Uterus (tissue), 4 donors: ENCODE measurements around the gene GSX1. TPM values are rescaled to one million over a fixed set of nuclear protein-coding genes. Genes with fewer than 3 reads are reported as not detected.

ENCODE experiments used
- DNase-seq, 2 donors: peaks; one replicate each; pipeline ENCODE4 v3.0.0-alpha.2; 2019 to 2020
- H3K27ac ChIP-seq, 2 donors: fragments of 200-600 bp; sonication (generic); 1 replicate in 1 of 2; 2 replicates in 1 of 2; pipeline ENCODE4 v1.5.1; 2016 to 2018
- H3K27me3 ChIP-seq, 2 donors: fragments of 200-600 bp; sonication (generic); one replicate each; pipeline ENCODE4 v1.5.1; 2018 to 2019; ENCODE audit warnings: control low read depth in 1 of 2
- H3K36me3 ChIP-seq, 2 donors: fragments of 200-600 bp; sonication (generic); one replicate each; pipeline ENCODE4 v1.5.1; 2019; ENCODE audit warnings: control low read depth in 1 of 2
- H3K4me1 ChIP-seq, 2 donors: fragments of 200-600 bp; sonication (generic); one replicate each; pipeline ENCODE4 v1.5.1; 2018 to 2019; ENCODE audit warnings: control low read depth in 1 of 2
- H3K4me3 ChIP-seq, 2 donors: fragments of 200-600 bp; sonication (generic); 1 replicate in 1 of 2; 2 replicates in 1 of 2; pipeline ENCODE4 v1.5.1; 2018 to 2019; ENCODE audit warnings: mild to moderate bottlenecking in 1 of 2
- H3K9me3 ChIP-seq, 2 donors: fragments of 200-600 bp; sonication (generic); one replicate each; pipeline ENCODE4 v1.5.1; 2019; ENCODE audit warnings: control low read depth in 1 of 2
- CTCF ChIP-seq, 4 experiments: fragments of 200-600 bp in 2 of 4; fragments of 450-650 bp in 2 of 4; sonication (generic) in 2 of 4; IDR thresholded peaks; one replicate each; pipeline ENCODE4 v1.5.1; 2016 to 2019; ENCODE audit warnings: antibody characterized with exemption in 4 of 4, mild to moderate bottlenecking in 2 of 4, moderate library complexity in 1 of 4
- POLR2A ChIP-seq, 2 donors: fragments of 450-650 bp; IDR thresholded peaks; one replicate each; pipeline ENCODE4 v1.6.1; 2016; ENCODE audit warnings: antibody characterized with exemption in 2 of 2, mild to moderate bottlenecking in 1 of 2, moderate library complexity in 1 of 2
- intact Hi-C: fragments of 100-400 bp; cut with DNase I; formaldehyde crosslinking; loops from one replicate; pipeline ENCODE4 v1.15.1; 2023; ENCODE audit warnings: low total_unique reads
- total RNA-seq, 4 donors: library from RNA; depleted of rRNA in 3 of 4; stranded (reverse); fragments of >200 nt in 3 of 4; gene quantifications; one replicate each; pipeline versions ENCODE4 v1.1.0 to v1.2.4, GENCODE V29; 2014 to 2023
- donor health status: DM: yes; HTN: yes; CAD: no.

The GSX1 gene
- total RNA-seq, 4 donors from 2014 or later = not detected

- intact Hi-C loops = no loop called here
- TF ChIP-seq CTCF (IDR thresholded peaks at IDR 0.05) = no peak
- no peak for TF ChIP-seq POLR2A (IDR thresholded peaks at IDR 0.05)
- Histone ChIP-seq H3K36me3 (no peaks in the 10 kb centered on the region), H3K27me3 (peaks cover 15 to 85% of the 10 kb centered on the region in 2 donors), H3K27ac (no peak overlapping the region), H3K4me3 (no peak overlapping the region), H3K4me1 (peaks cover 0 to 4% of the 10 kb centered on the region in 2 donors), H3K9me3 (no peaks in the 10 kb centered on the region)
- DNase-seq = no peak
These were observed 1.5 kb downstream of the GSX1 start for GRCh38 chr13:27793507-27794367.

- H3K36me3 ChIP-seq = no peaks in the 10 kb centered on the region
- H3K4me3 ChIP-seq = no peak overlapping the region
- DNase-seq = no peak
- H3K27ac ChIP-seq = no peak overlapping the region
- H3K27me3 ChIP-seq = peaks cover 15 to 79% of the 10 kb centered on the region in 2 donors
- TF ChIP-seq CTCF (IDR thresholded peaks at IDR 0.05) (no peak), POLR2A (IDR thresholded peaks at IDR 0.05) (no peak)
- intact Hi-C loops = no loop called here
- no peaks in the 10 kb centered on the region for H3K9me3 ChIP-seq
- H3K4me1 ChIP-seq = peaks cover 0 to 4% of the 10 kb centered on the region in 2 donors
These were observed 2.0 kb downstream of the GSX1 start for GRCh38 chr13:27794368-27794691.

- Histone ChIP-seq H3K9me3 (no peaks in the 10 kb centered on the region), H3K27ac (no peak overlapping the region), H3K4me1 (peaks cover 0 to 4% of the 10 kb centered on the region in 2 donors), H3K36me3 (no peaks in the 10 kb centered on the region), H3K4me3 (no peak overlapping the region), H3K27me3 (peaks cover 15 to 72% of the 10 kb centered on the region in 2 donors)
- TF ChIP-seq POLR2A (IDR thresholded peaks at IDR 0.05) (no peak), CTCF (IDR thresholded peaks at IDR 0.05) (no peak)
- no peak for DNase-seq
- intact Hi-C loops = no loop called here
These were observed 2.8 kb downstream of the GSX1 start for GRCh38 chr13:27794921-27795717.

GRCh38 chr13:27795718-27796019 lies 3.4 kb downstream of the GSX1 start:
- Histone ChIP-seq H3K4me3 (no peak overlapping the region), H3K9me3 (no peaks in the 10 kb centered on the region), H3K27me3 (peaks cover 15 to 67% of the 10 kb centered on the region in 2 donors), H3K27ac (no peak overlapping the region), H3K36me3 (no peaks in the 10 kb centered on the region), H3K4me1 (peaks cover 0 to 4% of the 10 kb centered on the region in 2 donors)
- intact Hi-C loops = no loop called here
- no peak for DNase-seq
- TF ChIP-seq POLR2A (IDR thresholded peaks at IDR 0.05) (no peak), CTCF (IDR thresholded peaks at IDR 0.05) (no peak)
